Chondrocyte (in vitro differentiated cells): ENCODE measurements around the gene NOS3. TPM values are rescaled to one million over a fixed set of nuclear protein-coding genes. Genes with fewer than 3 reads are reported as not detected.

Experiments used
- DNase-seq: peaks from one replicate; pipeline ENCODE4 v3.0.0; 2021; ENCODE audit warnings: mixed read lengths, low spot score
- H3K27ac Mint-ChIP-seq: one replicate; pipeline ENCODE4 v1.8.0; 2021; ENCODE audit warnings: mild to moderate bottlenecking, moderate library complexity, mixed read lengths; ENCODE audit not compliant: unreplicated experiment
- H3K27me3 Mint-ChIP-seq: 2 replicates; pipeline ENCODE4 v1.8.0; 2021; ENCODE audit warnings: low read depth, mixed read lengths
- H3K36me3 Mint-ChIP-seq: 2 replicates; pipeline ENCODE4 v1.8.0; 2021; ENCODE audit warnings: low read depth, mixed read lengths
- H3K4me1 Mint-ChIP-seq: 2 replicates; pipeline ENCODE4 v1.8.0; 2021; ENCODE audit warnings: low read depth, mild to moderate bottlenecking, mixed read lengths
- H3K4me3 Mint-ChIP-seq: one replicate; pipeline ENCODE4 v1.8.0; 2021; ENCODE audit warnings: mild to moderate bottlenecking, moderate library complexity, mixed read lengths; ENCODE audit not compliant: unreplicated experiment
- H3K9me3 Mint-ChIP-seq: 2 replicates; pipeline ENCODE4 v1.8.0; 2021; ENCODE audit warnings: low read depth, mixed read lengths
- CTCF ChIP-seq: fragments of 200-600 bp; sonication (generic); IDR thresholded peaks from 2 replicates; pipeline ENCODE4 v1.5.0; 2021; ENCODE audit warnings: antibody characterized with exemption, mild to moderate bottlenecking, moderate library complexity
- total RNA-seq: library from RNA; stranded (reverse); gene quantifications from 3 replicates; pipeline ENCODE4 v1.2.1, GENCODE V29; 2021

The NOS3 gene
- total RNA-seq, 1 donor from 2014 or later, result not detected

- H3K4me3 Mint-ChIP-seq, result no peak overlapping the region
- H3K27ac Mint-ChIP-seq, result no peak overlapping the region
- no peak for TF ChIP-seq CTCF
- DNase-seq, result no peak
- peaks cover 46% of the 10 kb centered on the region for H3K27me3 Mint-ChIP-seq
- H3K4me1 Mint-ChIP-seq, result peaks cover 10% of the 10 kb centered on the region
- no peaks in the 10 kb centered on the region for H3K9me3 Mint-ChIP-seq
- H3K36me3 Mint-ChIP-seq, result no peaks in the 10 kb centered on the region
These were observed 8.5 kb upstream of the NOS3 start for GRCh38 chr7:150982351-150982750.

GRCh38 chr7:150983893-150984368, 6.9 kb upstream of the NOS3 start:
- Mint-ChIP-seq H3K36me3 (no peaks in the 10 kb centered on the region), H3K27ac (no peak overlapping the region), H3K9me3 (no peaks in the 10 kb centered on the region), H3K4me3 (no peak overlapping the region), H3K27me3 (peaks cover 43% of the 10 kb centered on the region), H3K4me1 (peaks cover 10% of the 10 kb centered on the region)
- no peak for DNase-seq
- no peak for TF ChIP-seq CTCF

GRCh38 chr7:150986099-150986512, 4.7 kb upstream of the NOS3 start:
- Mint-ChIP-seq H3K4me1 (peaks cover 11% of the 10 kb centered on the region), H3K36me3 (peaks cover 2% of the 10 kb centered on the region), H3K27ac (no peak overlapping the region), H3K9me3 (peaks cover 11% of the 10 kb centered on the region), H3K27me3 (peaks cover 33% of the 10 kb centered on the region), H3K4me3 (no peak overlapping the region)
- no peak for DNase-seq
- peak; percentile 82 for TF ChIP-seq CTCF

- no peak for TF ChIP-seq CTCF
- no peak overlapping the region for H3K4me3 Mint-ChIP-seq
- peaks cover 15% of the 10 kb centered on the region for H3K9me3 Mint-ChIP-seq
- H3K4me1 Mint-ChIP-seq, result peaks cover 11% of the 10 kb centered on the region
- no peak overlapping the region for H3K27ac Mint-ChIP-seq
- no peak for DNase-seq
- H3K27me3 Mint-ChIP-seq, result peaks cover 28% of the 10 kb centered on the region
- H3K36me3 Mint-ChIP-seq, result peaks cover 2% of the 10 kb centered on the region
These were observed 4.3 kb upstream of the NOS3 start for GRCh38 chr7:150986556-150986955.

- Mint-ChIP-seq H3K36me3 (peaks cover 2% of the 10 kb centered on the region), H3K4me3 (peak overlapping the region; percentile 33), H3K27me3 (peaks cover 17% of the 10 kb centered on the region), H3K9me3 (peaks cover 15% of the 10 kb centered on the region), H3K4me1 (peaks cover 14% of the 10 kb centered on the region), H3K27ac (no peak overlapping the region)
- TF ChIP-seq CTCF, result peak; percentile 92
- no peak for DNase-seq
These were observed 2.3 kb upstream of the NOS3 start for GRCh38 chr7:150988230-150989226.
